ENCODE measurements around the gene POU5F1.
"Not testable (repeated sequence)": the region's sequence is repeated elsewhere in the genome, so short reads cannot be mapped to it uniquely, and the experiment has no call there.

DNA sequence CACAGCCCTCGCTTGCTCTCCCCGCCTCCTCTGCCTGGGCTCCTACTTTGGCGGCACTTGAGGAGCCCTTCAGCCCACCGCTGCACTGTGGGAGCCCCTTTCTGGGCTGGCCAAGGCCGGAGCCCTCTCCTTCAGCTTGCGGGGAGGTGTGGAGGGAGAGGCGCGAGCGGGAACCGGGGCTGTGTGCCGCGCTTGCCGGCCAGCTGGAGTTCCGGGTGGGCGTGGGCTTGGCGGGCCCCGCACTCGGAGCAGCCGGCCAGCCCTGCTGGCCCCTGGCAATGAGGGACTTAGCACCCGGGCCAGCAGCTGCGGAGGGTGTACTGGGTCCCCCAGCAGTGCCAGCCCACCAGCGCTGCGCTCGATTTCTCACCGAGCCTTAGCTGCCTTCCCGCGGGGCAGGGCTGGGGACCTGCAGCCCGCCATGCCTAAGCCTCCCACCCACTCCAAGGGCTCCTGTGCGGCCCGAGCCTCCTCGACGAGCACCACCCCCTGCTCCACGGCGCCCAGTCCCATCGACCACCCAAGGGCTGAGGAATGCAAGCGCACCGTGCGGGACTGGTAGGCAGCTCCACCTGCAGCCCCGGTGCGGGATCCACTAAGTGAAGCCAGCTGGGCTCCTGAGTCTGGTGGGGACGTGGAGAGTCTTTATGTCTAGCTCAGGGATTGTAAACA is 25.0 kb upstream of the POU5F1 start:
- not testable (repeated sequence) for TF ChIP-seq EP300, POLR2A, POLR2AphosphoS5 (IDR thresholded peaks at IDR 0.05)
- TF ChIP-seq, protein P1, sequence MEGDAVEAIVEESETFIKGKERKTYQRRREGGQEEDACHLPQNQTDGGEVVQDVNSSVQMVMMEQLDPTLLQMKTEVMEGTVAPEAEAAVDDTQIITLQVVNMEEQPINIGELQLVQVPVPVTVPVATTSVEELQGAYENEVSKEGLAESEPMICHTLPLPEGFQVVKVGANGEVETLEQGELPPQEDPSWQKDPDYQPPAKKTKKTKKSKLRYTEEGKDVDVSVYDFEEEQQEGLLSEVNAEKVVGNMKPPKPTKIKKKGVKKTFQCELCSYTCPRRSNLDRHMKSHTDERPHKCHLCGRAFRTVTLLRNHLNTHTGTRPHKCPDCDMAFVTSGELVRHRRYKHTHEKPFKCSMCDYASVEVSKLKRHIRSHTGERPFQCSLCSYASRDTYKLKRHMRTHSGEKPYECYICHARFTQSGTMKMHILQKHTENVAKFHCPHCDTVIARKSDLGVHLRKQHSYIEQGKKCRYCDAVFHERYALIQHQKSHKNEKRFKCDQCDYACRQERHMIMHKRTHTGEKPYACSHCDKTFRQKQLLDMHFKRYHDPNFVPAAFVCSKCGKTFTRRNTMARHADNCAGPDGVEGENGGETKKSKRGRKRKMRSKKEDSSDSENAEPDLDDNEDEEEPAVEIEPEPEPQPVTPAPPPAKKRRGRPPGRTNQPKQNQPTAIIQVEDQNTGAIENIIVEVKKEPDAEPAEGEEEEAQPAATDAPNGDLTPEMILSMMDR (IDR thresholded peaks at IDR 0.05) = not testable (repeated sequence)

All from gastroesophageal sphincter (tissue), 3 donors.